SH-SY5Y (cell line): ENCODE results near the gene ATP6V1D.

ENCODE experiments used
- GATA2 ChIP-seq: IDR thresholded peaks from 2 replicates; pipeline ENCODE4 v1.6.1; 2011; ENCODE audit warnings: mild to moderate bottlenecking, low read depth, low read length
- GATA3 ChIP-seq: IDR thresholded peaks from 2 replicates; pipeline ENCODE4 v1.6.1; 2011; ENCODE audit warnings: low read depth, mild to moderate bottlenecking, low read length, moderate library complexity

DNA sequence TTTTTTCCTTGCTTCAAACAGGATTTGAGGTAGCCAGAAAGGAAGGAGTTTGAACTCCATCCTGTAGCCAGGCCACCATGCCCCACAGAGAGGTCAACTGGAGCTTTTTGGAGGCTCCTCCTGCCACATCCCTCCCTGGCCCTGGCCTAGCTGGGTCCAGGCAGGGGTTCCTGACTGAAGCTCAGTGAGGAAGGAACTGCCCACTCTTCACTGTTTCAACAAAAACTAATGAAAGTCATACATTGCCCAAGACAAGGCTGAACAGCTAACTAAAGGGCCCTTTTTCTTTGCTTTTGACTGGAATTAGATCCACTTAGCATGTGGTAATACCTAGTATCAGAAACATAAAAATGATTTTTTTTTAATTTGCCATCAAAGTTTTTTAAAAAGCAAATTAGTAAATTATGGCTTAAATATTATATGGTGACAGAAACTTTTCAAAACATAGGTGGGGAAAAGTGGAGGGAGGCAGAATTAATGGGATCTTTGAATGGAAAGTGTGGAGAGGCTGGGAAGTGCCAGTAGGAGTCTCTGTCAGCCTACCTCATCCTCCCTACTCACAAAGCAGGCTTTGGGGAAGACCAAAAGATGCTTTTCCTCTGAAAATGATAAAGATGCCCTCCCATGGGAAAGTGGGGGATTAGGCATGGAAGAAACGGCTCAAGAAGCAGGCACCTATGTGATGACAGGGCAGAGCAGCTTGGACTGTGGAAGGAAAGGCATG lies 30.4 kb upstream of the ATP6V1D start:
- TF ChIP-seq GATA3 (no peak), GATA2 (no peak)
